Stimulated activated CD8-positive, alpha-beta memory T cell treated with anti-CD3 and anti-CD28 coated beads, Interleukin-7, amount 100 ng/mL, for 1 hour (primary cell): ENCODE data around the gene IPP.
"Not testable (repeated sequence)": the region's sequence is repeated elsewhere in the genome, so short reads cannot be mapped to it uniquely, and the experiment has no call there.

Source experiments
- DNase-seq, 2 donors: peaks; one replicate each; pipeline ENCODE4 v3.0.0-alpha.2; 2020; ENCODE audit warnings: low read depth in 2 of 2

IPP gene

DNA sequence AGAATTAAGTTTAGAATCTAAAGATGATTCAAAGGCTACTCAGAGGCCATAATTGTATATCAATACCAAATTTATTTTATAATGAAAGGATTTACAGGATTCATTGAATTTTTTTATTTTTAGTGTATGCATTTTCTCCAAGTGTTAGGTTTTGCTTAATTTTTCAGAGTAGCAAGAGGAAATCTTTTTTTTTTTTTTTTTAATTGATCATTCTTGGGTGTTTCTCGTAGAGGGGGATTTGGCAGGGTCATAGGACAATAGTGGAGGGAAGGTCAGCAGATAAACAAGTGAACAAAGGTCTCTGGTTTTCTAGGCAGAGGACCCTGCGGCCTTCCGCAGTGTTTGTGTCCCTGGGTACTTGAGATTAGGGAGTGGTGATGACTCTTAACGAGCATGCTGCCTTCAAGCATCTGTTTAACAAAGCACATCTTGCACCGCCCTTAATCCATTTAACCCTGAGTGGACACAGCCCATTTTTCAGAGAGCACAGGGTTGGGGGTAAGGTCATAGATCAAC is 10.8 kb downstream of the IPP start:
- not testable (repeated sequence) for DNase-seq

DNA sequence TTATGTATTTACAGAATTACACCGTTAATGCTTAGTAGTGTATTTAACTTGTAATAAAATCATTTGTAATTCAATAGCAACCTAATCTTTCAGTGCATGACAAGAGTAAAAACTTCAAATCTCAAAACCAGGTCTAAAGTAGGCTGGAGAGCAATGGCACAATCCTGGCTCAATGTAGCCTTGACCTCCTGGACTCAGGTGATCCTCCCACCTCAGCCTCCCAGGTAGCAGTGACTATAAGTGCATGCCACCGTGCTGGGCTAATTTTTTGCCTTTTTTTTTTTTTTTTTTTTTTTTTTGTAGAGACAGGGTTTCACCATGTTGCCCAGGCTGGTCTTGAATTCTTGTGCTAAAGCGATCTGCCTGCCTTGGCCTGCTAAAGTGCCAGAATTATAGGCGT is 11.3 kb downstream of the IPP start:
- DNase-seq, result no peak

GRCh38 chr1:45730780-45731319 is 19.6 kb downstream of the IPP start:
- DNase-seq, result no peak

GRCh38 chr1:45730075-45730779 is 20.2 kb downstream of the IPP start:
- no peak for DNase-seq

DNA sequence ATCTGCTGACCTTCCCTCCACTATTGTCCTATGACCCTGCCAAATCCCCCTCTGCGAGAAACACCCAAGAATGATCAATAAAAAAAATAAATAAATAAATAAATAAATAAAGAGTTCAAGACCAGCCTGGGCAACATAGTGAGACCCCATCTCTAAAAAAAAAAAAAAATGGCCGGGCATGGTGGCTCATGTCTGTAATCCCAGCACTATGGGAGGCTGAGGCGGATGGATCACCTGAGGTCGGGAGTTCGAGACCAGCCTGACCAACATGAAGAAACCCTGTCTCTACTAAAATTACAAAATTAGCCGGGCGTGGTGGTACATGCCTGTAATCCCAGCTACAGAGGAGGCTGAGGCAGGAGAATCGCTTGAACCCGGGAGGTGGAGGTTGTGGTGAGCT is 24.4 kb downstream of the IPP start:
- DNase-seq, result not testable (repeated sequence)

DNA sequence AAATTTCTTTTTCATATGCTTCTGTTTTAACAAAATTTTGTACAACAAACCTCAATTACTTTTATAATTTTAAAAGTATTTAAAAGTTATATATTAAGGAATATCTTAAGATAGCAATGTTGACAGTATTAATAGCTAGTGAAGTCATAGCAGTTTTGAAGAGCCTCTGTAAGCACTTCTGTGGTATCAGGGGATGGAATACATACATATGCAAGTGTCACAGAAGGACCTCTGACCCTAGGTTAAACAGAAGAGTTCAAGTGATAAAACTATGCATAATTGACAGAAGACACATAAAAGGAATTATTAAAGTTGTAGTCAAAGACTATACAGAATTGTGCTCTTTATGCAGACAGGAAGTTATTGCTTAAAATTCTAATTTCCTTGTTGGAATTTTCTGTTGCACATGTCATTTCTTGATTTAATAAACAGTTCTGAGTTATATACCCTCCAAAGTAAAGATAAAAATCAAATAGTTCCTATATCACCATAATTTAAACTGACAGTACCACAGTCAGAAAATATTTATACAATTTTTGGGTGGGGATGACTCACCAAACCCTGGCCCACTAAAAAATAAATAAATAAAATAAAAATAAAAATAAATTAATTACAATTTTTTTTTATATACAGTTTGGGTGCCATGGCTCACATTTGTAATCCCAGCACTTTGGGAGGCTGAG is 27.1 kb downstream of the IPP start:
- no peak for DNase-seq

DNA sequence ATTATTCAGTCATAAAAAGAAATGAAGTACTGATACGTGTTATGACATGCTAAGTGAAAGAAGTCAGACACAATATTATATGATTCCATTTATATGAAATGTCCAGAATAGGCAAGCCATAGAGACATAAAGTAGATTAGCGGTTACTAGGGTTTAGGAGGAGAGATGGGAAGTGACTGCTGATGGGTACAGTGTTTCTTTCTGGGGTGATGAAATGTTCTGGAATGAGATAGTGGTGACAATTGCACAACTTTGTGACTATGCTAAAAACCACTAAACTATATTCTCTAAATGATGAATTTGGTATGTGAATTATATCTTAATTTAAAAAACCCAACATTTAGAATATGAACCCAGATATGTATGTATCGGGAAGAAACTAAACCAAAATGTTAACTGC is 27.6 kb downstream of the IPP start:
- DNase-seq, result no peak

DNA sequence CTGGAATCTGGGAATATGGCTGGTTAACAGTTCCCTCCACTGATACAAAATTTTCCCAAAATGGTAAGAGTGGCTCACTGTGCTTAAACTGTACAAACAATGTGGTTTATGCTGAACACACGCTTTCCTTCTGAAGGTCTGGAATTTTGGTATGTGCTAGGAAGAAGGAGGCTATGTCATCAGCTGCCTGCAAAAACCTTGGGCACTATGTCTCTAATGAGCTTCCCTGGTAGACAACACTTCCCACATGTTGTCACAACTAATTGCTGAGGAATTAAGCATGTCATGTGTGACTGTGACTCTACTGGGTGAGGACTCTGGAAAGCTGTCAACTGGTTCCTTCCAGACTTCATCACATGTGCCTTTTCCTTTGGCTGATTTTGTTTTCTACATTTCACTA is 29.2 kb downstream of the IPP start:
- no peak for DNase-seq

DNA sequence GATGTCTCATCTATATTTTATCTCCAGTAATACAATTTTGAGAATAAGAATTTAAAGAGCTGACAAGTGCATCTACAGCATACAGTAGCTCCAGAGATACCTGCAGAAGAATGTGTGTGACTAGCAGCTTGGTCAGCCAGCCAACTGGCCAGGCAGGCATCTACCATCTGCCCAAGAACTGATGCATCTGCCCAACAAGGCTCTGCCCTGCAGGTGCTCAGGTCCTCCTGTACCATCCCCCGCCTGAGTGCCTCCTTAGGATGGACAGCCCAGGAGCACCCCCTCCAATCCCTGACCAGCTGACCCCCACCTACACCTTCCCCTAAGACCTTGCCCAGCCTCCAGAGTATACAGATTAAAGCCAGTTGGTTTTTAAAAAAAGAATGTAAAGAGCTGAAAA is 32.2 kb downstream of the IPP start:
- DNase-seq, result no peak

GRCh38 chr1:45717386-45717785 is 33.1 kb downstream of the IPP start:
- DNase-seq, result not testable (repeated sequence)

DNA sequence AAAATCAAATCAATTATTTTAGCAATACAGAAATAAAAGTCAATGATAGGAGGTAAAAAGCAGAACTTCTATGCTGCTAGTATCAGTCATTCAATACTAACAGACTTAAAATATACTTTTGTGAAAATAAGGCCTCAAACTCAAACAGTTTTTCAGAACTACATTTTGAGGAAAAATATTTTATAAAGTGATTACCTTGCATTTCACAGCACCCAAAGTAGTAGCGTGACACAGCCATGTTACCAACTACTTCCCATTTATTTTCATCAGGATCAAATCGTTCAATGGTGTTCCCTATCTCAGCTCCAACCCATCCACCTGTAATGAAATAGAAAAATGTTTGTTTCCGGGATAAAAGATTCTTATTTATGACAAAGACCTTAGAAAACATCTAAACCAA is 33.8 kb downstream of the IPP start:
- no peak for DNase-seq

GRCh38 chr1:45713711-45714110 is 36.7 kb downstream of the IPP start:
- DNase-seq, result no peak

DNA sequence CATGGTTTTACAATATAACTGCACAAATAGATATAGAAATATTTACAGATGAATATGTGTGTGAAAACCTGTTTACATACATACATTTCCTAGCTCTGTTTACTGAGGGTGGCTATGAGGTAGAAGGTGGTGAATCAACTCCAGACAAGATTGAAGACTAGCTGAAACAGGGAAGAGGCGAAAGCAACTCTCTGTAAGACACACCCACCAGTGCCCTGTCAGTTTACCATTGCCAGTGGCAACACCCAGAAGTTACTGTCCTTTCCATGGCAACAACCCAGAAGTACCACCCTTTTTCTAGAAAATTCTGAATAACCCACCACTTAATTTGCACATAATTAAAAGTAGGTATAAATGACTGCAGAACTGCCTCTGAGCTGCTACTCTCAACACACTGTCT is 45.8 kb downstream of the IPP start:
- DNase-seq, result no peak

DNA sequence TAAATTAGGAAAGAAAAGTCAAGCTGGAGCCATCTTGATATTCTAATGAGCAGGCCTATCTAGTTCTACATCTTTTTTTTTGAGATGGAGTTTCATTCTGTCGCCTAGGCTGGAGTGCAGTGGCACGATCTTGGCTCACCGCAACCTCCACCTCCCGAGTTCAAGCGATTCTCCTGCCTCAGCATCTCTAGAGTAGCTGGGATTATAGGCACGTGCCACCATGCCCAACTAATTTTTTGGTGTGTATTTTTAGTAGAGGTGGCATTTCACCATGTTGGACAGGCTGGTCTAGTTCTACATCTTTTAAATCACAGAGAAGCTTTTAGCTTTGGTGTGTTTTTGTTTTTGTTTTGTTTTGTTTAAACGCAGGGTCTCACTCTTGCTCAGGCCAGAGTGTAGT is 55.6 kb downstream of the IPP start:
- no peak for DNase-seq

GRCh38 chr1:45693811-45694210 is 56.6 kb downstream of the IPP start:
- DNase-seq, result not testable (repeated sequence)

DNA sequence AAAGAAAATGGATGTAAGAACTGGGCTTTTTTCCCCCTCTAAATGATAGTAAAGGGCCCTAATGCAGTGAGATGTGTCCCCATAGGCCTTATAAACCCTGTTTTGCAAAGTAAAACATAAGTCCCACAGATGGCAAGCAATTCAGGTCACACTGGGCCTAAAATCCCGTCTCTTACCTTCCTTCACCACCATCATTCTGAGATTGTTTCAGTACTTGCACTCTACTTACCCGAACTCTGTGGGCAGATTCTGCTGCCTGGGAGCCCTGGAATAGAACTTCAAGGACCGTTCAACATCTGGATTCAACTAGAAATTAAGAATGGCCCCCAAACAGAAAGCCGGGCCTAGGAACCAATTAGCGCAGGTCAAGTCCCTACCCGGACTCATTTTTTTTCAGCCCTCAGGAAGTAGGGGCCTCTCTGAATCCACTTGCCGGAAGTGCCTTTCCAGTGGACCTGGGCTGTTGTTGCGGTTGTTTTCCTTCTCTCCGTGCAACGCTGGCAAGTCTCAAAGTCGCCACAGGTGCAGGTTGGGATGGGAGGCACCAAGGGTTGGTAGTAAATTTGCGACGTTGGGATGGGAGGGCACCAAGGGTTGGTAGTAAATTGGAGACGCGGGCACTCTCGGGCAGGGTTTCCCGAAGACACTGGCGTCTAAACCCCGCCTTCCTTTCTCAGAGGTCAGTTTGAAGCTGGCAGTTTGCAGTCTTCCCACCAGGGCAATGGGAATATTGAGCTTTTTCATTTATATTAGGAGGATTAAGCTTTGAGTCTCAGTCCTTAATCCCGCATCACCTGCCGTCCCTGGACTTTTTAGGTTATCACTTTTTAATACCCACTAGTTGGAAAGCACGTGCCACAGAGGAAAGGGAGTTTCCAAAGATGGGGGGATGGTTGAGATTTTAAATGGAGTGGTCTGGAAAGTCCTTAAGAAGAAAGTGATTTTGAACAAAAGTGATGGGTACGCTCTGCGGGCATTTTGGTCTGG is 62.4 kb downstream of the IPP start, which contains the start of gene TMEM69:
TMEM69 (plus strand) TSS at position 428 of the 987 bp plus-strand sequence. CDS start 2,888 bp downstream, outside the sequence.
- DNase-seq, result peak; percentile 54 to 60

- peak; percentile 89 to 91 for DNase-seq
These were observed 63.3 kb downstream of the IPP start for GRCh38 chr1:45687014-45687753.

DNA sequence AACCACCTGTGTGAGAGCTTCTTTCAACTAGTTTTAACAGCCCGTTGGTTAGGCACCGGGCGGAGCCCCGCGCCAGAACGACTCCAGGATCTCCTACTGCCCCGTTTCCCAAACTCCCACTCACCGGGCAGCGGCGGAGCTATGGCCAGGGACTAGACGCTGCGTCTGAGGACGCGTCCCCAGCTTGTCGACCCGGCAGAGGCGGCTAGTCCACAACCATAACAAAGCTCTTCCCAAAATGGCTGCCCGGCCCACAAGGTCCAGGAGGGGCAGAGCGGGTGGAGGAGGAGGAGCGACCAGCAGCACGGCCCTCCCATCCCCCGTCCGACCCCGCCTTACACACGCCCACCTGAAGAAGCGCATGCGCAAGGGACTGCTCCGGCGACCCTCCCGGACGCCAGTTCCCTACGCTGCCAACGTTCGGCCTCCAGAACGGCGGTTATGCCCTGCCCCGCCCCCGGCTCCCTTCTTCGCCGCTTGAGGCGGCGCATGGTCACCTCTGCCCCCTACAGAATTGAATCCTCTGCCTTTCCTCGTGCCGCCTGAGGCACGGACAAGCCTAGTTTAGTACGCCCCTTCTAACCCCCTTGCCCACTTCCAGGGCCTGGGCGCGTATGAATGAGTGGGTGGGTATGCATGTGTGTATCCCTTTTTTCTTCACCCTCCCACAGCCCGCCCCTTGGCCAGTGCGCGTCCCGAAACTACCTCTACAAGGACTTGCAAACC is 64.0 kb downstream of the IPP start, which contains the start of gene GPBP1L1:
GPBP1L1 (minus strand) TSS at position 246 of the 726 bp plus-strand sequence. CDS start 27,446 bp downstream, outside the sequence.
- DNase-seq, result peak; percentile 96 to 97

- peak; percentile 26 to 46 for DNase-seq
These were observed 64.5 kb downstream of the IPP start for GRCh38 chr1:45686015-45686287.

DNA sequence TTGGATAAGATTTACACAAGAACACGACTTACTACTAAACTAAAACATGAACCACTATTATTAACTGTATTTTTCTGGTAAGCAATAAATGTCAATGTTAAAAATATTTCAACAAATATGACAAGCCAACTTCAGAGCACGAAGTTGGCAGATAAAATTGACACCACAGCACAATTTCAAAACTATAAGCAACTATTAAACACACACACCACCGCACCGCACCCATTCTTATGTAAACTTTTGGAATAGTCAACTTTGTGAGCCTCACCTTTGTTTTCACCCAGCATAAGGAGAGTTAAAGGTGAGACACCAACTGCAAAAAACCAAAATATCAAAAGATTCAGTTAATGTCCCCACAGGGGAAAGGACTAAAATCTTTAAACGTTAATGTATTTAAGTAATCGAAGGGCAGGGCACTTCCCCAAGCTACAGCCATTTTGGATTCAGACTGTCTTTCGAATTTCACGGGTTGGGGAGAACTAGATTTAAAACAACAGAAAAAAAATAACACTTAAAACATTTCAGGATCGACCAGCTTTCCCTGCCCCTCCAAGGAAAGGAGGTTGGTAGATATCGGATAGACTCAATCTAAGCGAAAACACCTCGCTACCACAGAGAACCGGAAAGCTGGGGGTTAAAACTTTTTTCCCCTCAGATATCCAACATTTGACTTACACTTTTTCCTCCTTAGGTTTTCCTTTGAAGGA is 65.0 kb downstream of the IPP start:
- no peak for DNase-seq
